ENCODE measurements around the gene SLC12A9. TPM values are rescaled to one million over a fixed set of nuclear protein-coding genes. Genes with fewer than 3 reads are reported as not detected.

Gene SLC12A9
- total and polyA plus RNA-seq, 2 of the 8 experiments (the other 6 are each of a cell fraction or from before 2014, with no cell fraction given): 31.4 to 40.1 TPM

DNA sequence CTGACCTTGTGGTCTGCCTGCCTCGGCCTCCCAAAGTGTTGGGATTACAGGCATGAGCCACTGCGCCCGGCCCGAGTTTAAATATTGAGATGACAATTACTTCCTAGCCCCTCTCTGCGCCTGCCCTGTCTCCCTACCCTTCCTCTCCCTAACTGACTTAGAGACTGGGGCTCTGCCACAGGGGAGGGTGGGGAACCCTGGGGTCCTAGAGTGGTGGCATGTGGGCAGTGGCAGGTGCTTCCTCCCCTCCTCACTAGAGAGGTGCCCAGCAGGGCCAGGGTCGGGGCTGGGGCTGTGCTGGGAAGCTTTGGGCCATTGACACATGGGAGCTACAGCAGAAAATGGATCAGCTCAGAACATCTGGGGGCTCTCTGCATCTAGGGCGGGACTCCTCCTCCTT lies 50.1 kb downstream of the SLC12A9 start (continued):
- no peak for TF ChIP-seq RAD21 (IDR thresholded peaks at IDR 0.05 in 1 of 2, conservative IDR thresholded peaks at IDR 0.05 in 1 of 2; ENCODE audit: low read depth in 2 of 2, low read length in 2 of 2)
